Embryonic facial prominence (tissue), 1 donor: ENCODE results near the gene PTPRK.

ENCODE experiments used
- DNase-seq: peaks from one replicate; pipeline ENCODE4 v3.0.0-alpha.2; 2016; ENCODE audit errors: extremely low spot score

PTPRK gene

GRCh38 chr6:128284128-128284527 is 236.3 kb downstream of the PTPRK start:
- DNase-seq: no peak

GRCh38 chr6:128282961-128283360 is 237.4 kb downstream of the PTPRK start:
- no peak for DNase-seq

- no peak for DNase-seq
Observed at GRCh38 chr6:128280960-128281359, 239.4 kb downstream of the PTPRK start.

GRCh38 chr6:128280066-128280465 is 240.3 kb downstream of the PTPRK start:
- no peak for DNase-seq

DNA sequence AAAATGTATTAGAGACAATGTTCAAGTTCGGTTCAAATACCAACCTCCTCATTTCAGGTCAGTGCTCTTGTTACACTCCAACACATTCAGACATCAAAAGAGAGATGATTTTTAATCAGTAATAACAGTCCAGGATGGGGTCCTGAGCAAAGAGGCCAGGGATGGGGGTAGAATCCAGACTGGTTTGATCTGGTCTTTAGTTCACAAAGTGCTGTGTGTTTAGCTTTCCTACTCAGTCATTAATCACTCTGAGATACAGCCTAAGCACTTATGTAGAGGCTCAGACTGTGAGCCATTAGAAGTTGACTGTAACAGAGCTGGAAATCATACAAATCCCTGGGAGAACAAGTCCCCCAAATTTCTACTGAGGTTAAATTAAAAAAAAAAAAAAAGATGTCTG is 241.6 kb downstream of the PTPRK start:
- DNase-seq: no peak

DNA sequence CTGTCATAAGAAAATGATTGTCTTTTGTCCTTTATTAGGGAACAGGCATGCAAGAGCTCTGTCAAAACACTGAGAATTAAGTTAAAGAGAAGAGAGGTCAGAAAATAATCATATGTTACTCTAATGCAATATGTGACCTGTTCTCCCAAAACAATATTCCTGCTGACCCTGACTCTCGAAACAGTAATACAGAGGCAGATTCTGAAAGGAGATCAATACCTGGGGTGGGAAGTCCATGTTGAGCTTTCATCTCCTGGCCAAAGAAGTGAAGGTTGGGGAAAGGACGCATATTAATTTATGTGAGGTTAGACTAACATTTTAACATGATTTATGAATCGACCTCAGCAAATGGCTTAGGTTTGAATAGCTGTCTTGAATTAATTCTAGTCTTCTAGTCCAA is 243.0 kb downstream of the PTPRK start:
- no peak for DNase-seq

GRCh38 chr6:128276311-128276710 is 244.1 kb downstream of the PTPRK start:
- no peak for DNase-seq

- DNase-seq: no peak
Observed at GRCh38 chr6:128275681-128276080, 244.7 kb downstream of the PTPRK start.

- no peak for DNase-seq
Observed at GRCh38 chr6:128275030-128275429, 245.4 kb downstream of the PTPRK start.

- DNase-seq: no peak
Observed at GRCh38 chr6:128271527-128271926, 248.9 kb downstream of the PTPRK start.

DNA sequence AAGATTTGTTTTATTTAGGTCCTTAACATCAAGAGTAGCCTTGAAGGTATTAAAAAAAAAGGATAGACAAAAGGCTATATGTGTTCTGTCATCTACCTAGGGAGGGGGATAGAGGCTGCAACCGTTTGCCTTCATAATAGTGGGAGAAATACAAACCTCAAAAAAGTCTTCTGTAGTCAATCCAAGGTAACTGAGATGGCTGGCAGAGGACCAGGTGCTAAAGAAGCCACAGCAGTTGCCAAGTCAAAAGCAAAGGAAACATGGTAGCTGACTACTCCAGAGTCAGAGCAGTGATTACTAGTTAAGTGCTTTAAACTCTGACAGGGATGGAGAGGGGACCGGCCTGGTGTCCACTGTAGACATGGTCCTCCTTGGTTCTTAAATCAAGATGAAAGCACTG is 249.4 kb downstream of the PTPRK start:
- DNase-seq: no peak

DNA sequence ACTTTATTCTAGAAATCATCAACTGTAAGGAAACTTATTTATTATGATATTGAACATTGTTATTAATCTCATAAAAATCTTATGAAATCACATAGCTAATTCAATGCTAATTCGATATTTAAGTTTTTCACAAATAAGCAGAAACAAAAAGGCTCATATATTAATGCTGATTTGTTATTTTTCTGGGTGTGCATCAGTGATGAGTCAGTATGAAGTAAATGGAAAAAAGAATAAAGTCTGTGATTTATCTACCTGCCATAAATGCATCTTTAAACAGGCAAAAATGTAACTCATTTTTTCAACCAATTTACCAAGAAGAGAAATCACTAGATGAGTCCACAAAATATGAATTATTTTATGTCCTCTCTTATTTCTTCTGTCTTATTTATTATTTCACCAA is 253.5 kb downstream of the PTPRK start:
- DNase-seq: no peak

- DNase-seq: no peak
Observed at GRCh38 chr6:128265706-128266105, 254.7 kb downstream of the PTPRK start.

DNA sequence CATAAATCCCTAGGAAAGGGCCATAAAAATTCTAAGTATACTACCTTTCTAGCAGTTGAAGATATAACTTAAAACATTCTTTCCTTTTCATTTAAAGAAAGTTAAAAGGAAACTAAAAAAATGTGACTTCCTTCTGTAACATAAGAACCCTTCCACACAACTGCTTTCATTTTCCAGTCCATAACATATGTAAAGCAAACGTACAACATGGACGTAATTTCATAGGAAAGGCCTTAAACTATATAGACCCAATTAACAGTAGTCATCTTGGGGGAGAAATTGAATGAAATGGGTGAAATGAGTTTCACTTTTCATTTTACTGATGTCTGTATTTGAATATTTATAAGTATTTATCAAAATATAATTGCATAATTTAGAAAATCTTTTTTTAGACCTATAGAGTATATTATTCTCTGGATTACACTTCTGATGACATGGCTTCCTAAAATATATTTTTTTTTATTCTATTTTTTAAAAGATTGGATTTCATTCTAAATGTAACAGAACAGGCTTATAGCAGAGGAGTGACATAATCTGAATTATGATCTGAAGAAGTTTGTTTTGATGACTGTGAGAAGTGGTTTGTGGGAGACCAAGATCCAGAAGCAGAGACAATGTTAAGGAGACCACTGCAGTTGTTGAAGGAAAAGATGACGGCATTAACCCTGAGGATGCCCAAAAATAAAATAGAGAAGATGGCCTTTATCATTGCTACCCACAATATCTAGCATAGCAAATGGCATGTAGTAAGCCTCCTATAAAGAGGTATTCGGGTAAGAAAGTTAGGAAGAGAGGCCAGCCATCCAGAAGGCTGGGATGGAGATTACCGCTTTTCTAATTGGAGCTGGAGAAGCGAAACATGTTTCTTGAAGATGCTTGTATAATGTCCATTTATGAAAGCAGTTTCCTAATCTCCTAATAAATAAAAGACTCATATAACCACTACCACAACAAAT is 260.4 kb downstream of the PTPRK start:
- no peak for DNase-seq

- DNase-seq: no peak
Observed at GRCh38 chr6:128259029-128259724, 261.2 kb downstream of the PTPRK start.

DNA sequence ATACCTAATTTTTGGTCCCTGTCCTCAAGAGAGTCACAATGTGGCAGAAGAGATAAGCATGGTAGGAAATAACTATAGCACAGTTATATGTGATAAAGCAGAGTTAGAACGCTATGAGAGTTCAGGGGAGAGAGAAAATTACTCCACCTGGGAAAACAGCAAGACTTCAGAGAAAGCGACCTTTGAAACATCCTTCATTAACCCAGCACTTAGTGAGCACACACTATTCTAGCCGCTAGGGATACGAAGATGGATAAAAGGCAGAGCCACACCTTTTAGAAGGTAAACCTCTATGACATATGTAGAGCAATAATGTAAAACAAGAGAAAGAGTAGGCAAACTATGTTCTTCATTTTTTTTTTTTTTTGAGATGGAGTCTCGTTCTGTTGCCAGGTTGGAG is 264.3 kb downstream of the PTPRK start:
- no peak for DNase-seq

DNA sequence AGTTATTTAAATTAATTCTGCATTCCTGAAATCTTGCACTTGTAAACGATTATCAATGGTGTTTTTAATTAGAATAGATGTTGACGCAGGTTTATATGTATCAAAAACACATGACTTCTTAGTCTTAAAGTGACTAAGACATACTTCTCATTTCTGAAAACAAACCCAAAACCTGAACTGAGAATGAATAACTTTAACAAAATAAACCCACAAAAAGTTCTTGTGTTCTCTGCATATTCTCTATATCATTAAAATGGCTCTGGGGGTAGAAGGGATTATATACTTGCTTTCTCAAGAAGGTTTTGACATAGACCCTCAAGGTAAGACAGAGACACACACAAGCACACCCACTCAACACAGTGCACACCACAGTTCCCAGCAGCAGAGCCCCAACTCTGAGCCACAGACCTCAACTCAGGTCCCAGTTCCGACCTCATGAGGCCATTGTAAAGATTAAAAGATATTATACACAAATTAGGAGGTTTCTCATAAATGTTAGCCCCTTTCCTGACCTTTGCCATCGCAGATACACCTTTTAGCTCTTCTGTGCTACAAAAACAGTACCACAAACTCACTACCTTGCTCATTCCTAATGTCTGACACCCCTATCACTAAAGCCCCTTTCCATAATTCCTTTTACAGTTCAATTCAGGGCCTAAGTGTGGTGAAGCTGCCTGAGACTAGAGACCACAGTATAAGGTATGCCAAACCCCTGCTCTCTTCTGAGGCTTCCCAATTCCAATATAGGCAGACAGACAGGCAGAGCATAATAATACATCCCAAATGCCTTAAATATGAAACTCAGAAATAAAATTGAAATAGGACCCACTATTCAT is 267.8 kb downstream of the PTPRK start:
- DNase-seq: no peak

GRCh38 chr6:128251445-128252340 is 268.7 kb downstream of the PTPRK start:
- no peak for DNase-seq

DNA sequence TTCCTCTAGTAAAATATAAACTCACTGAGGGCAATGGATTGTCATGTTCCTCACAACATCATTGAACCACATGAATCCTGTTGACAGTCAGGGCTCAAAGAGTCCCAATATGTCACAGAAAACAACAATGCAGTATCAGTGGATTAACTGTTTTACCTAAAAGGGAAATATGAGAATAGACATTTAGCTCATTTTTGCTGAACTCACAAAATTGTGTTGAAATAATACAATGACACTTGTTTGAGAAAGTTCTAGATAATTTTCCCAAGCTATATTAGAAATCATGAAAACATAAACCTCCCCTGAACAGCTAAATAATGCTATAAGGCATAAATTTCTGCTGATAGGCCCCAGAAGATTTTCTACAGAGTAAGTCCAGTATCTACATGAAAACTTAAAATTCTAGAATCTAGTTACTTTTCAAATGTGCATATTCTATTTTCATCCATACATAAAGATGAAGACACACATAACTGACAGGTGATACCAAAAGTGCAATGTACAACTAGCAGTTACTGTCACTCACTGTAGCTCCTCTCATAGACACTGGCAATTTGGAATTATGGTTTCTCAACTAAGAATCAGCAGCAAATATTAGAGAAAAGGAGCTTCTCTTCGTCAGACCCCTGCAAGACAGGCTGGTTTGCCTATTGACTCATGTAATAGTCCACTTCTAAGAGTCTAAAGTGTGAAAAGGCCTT is 269.9 kb downstream of the PTPRK start:
- no peak for DNase-seq

DNA sequence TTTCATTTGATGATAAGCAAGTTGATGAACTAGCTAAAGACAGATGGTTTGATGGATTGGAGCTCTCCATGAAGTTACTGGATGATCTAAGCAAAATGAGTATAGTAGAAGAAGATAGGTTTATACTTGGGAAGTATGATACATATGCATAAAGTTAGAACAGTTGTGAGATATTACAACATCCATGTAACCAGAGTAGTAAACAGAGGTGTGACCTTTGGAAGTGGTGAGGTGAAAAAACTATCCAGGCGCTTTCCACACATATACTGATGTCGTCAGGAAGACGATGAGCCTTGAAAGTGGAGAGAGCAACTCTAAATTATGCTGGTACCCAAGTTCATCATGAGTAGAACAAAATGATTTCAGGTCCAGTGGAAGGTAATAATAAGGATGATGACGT is 271.0 kb downstream of the PTPRK start:
- DNase-seq: no peak
